ENCODE results near the gene CCDC83.
"Not testable (repeated sequence)": the region's sequence is repeated elsewhere in the genome, so short reads cannot be mapped to it uniquely, and the experiment has no call there.

Gene CCDC83

GRCh38 chr11:85889676-85890579 is 34.7 kb downstream of the CCDC83 start:
- DNase-seq, result no peak

- no peak for DNase-seq
Observed at GRCh38 chr11:85893395-85893794, 38.2 kb downstream of the CCDC83 start.

DNA sequence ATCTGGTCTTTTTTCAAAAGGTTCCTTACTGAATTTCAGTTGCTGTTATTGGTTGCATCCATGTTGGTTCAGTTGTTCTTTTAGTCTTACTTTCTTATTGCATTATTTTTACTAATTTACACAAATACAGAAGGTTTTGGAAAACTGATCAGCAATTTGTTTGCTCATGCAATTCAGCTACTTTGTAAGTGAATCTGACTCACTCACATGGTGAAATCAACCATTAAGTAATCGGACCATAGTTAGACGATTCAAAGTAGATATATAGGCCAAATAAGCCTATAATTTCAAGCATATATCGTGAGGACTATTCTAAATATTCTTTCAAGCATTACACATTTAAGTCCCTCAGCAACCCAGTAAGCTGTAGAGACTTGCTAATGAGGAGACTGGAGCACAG is 41.7 kb downstream of the CCDC83 start:
- DNase-seq, result no peak

- DNase-seq, result no peak
Observed at GRCh38 chr11:85898456-85898855, 43.3 kb downstream of the CCDC83 start.

DNA sequence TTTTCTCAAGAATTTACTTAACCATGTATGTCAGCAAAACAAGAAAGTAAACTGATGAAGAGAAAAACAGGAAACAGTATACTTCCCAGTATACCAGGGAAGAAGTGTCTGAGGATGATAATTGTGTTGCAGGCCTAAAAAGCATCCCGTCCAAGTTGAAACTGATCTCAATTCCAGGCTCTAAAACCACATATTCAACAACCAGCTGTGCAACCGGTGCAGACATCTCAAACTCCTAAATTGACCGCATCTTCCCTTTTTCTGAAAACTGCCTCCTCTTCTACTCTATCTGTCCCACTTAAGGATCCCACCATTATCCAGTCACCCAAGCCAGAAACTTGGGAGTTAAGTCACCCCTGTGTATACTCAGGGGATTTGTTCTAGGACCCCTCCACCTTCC is 47.2 kb downstream of the CCDC83 start:
- DNase-seq, result peak; percentile 91

DNA sequence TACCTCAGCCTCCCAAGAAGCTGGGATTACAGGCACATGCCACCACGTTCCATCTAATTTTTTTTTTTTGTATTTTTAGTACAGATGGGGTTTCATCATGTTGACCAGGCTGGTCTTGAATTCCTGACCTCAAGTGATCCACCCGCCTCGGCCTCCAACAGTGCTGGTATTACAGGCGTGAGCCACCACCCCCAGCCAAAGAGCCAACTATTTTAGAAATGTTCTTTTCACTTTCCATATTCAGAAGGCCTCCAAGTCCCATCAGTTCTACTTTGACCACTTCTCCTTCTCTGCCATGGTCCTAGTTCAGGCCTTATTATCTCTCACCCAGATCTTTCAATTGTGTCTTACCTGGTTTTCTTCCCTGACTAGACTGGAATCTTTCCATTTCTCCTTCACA is 48.2 kb downstream of the CCDC83 start:
- peak; percentile 90 for DNase-seq

- no peak for DNase-seq
Observed at GRCh38 chr11:85903811-85904210, 48.6 kb downstream of the CCDC83 start.

DNA sequence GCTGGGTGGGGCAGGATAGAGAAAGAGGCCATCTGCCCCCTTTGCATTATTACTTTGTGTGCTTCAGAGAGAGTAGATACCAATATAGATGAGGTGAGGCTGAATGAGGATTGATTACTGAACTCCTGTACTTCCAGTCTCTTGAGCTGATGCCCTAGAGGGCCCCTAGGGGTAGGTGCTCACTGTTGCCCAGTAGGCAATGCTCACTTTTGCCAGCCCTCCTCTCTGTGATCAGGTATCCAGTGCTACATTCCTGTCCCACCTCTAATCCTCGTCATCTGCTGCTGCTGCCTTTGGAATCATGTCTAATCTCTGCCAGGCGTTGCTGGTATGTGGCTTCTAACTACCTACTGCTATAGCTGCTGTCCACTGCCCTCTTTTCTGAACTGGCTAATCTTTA is 57.2 kb downstream of the CCDC83 start:
- DNase-seq, result no peak

- peak; percentile 89 for DNase-seq
Observed at GRCh38 chr11:85913513-85913912, 58.3 kb downstream of the CCDC83 start.

DNA sequence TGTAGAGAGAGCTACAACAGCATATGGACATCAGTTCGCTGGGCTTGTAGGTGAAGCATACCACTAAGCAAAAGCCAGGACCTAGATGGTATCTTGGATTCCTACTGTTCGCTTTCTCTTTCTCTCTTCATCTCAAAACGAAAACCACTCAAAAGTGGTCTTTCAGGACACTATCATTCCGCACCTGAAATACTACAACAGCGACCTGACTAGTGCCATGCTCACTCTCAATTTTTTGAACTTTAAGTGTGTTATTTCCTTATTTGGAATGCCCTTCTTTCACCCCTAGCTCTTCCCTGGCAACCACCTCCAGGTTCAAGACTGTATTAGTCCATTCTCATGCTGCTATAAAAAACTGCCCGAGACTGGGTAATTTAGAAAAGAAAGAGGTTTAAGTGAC is 59.2 kb downstream of the CCDC83 start:
- peak; percentile 42 for DNase-seq

- DNase-seq, result no peak
Observed at GRCh38 chr11:85918910-85919794, 64.0 kb downstream of the CCDC83 start.

DNA sequence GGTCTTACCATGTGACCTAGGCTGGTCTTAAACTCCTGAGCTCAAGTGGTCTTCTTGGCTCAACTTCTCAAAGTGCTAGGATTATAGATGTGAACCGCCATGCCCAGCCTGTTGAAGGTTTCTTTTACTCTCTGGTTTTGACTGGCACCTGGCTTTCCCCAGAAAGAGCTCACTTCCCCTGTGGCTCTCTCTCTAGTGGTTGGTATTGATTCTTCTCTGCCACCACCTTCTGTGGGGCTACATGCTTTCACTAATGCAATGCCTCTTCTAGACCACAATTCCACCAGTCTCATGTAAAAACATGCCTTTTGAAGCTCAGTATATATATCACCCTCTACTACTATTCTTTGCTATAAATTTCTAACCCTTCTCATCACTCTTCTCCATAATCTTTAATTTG is 67.2 kb downstream of the CCDC83 start:
- DNase-seq, result peak; percentile 58

DNA sequence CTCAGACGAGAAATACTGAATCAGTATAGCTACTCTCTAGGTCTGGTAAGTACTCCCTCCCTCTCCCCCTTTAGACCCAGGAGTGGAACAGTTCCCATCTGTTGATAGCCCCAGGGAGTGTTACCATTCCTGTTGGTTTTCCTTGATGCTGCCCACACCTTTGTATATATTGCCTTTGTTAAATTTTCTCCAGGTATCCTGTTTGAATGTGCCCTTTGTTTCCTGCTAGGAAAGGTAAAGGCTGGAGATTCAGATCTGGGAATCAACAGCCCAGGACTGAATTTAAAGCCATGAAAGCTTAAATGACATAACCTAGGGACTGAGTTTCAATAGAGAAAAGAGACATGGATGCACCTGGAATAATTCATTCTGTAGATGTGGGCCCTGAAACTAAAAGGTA is 68.3 kb downstream of the CCDC83 start:
- DNase-seq, result no peak

DNA sequence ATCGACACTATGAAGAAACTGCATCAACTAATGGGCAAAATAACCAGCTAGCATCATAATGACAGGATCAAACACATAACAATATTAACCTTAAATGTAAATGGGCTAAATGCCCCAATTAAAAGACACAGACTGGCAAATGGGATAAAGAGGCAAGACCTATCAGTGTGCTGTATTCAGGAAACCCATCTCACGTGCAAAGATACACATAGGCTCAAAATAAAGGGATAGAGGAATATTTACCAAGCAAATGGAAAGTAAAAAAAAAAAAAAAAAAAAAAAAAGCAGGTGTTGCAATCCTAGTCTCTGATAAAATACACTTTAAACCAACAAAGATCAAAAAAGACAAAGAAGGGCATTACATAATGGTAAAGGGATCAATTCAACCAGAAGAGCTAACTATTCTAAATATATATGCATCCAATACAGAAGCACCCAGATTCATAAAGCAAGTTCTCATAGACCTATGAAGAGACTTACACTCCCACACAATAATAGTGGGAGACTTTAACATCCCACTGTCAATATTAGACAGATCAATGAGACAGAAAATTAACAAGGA is 71.6 kb downstream of the CCDC83 start:
- not testable (repeated sequence) for DNase-seq

DNA sequence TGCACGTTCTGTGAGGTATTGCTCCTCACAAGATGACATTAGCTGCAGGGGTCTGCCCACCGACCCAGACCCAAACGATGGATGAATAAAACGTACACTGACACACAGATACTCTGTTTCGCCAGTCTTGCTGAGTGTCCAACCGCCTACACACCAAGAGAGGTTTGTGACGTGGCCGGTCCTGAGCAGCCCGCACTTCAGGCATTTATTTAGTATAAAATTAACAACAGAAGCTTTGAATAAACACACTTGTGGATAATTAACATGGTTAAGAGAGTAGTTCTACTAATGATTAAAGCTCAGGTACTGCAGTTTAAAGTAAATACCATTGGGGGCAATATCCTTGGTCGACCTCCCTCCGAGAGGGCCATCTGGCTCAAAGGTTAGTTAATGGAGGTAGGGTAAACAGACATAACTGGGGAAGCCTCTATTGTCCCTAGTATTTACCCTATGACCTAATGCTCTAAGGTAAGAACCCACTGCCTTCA is 75.7 kb downstream of the CCDC83 start:
- no peak for DNase-seq

DNA sequence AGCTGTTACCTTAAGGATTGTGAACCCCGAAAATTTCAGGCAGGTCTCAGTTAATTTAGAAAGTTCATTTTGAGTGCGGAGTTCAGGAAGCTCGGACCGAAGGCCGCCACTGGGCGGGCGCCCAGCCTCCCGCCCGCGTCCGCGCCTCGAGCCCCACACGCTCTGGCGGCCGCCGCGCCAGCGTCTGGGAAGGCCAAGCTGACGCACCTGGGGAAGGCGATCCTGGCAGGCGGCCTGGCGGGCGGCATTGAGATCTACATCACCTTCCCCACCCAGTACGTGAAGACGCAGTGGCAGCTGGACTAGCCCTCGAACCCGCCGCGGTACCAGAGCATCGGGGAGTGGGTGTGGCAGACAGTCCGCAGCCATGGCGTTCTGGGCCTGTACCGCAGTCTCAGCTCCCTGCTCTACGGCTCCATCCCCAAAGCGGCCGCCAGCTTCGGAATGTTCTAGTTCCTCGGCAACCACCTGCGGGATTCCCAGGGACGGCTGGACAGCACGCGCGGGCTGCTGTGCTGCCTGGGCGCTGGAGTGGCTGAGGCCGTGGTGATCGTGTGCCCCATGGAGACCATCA is 79.5 kb downstream of the CCDC83 start:
- DNase-seq, result no peak

GRCh38 chr11:85935751-85936150 is 80.6 kb downstream of the CCDC83 start:
- DNase-seq, result no peak

GRCh38 chr11:85937835-85938234 is 82.7 kb downstream of the CCDC83 start:
- DNase-seq, result no peak

DNA sequence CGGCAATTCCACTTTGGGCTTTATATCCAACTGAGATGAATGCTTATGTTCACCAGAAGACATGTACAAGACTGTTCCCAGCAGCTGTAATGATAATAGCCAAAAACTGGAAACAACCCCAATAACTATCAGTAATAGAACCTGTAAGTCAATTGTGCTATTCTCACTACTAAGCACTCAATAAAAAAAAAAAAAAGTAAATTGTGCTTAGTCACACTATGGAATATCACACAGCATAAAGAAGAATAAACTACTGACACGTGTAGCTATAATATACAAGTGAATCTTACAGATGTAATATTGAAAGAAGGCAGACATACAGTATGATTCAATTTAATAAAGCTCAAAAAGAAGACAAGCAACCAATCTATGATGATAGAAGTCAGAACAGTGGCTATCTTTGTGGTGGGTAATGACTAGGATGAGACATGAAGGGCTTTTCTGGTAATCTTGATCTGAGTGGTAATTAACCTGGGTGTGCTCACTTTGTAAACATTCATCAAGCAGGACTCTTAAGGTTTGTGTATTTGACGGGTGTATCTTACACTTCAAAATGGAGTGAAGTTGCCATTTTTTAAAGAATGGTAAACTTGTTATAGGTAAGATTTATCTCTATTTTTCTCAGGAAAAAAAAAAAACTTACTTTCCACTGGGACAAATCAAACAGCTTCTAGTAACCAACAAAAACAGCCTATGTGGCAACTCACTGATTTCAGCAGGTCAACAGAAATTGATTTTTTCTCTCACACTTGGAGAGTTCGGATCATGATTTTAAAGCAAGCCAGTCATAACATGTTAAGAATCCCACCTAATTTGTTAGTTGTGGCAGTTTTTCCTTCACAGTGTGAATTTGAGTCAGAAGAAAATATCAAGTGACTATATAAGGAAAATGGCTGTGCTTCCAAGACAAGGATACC is 84.2 kb downstream of the CCDC83 start:
- DNase-seq, result no peak

- DNase-seq, result peak; percentile 47
Observed at GRCh38 chr11:85941380-85941973, 86.3 kb downstream of the CCDC83 start.

DNA sequence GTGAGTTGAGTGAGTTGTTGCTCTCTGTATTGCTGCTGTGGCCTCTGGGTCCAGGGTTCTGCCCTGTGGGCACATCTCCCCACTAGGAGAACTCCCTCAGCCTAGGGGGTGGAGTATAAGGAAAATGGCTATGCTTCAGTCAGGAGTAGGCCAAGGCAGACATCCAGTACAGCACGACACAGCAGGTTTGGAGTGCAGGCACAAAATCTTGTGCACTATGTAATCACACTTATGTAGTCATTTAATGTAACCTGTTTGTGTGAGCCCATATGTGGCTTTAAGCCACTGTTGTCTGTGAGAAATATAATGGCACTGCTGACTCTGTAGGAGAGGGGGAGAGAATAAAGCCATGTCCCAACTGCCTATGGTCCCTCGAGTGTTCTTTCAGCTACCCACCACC is 90.1 kb downstream of the CCDC83 start:
- DNase-seq, result no peak

All from MV-4-11 (cell line).